GM12872 (cell line): ENCODE measurements around the gene AFAP1.

Experiments used
- CTCF ChIP-seq: IDR thresholded peaks from 3 replicates; pipeline ENCODE4 v1.5.1; 2011; ENCODE audit warnings: low read depth, mild to moderate bottlenecking, low read length, moderate library complexity; ENCODE audit not compliant: insufficient read depth

AFAP1 gene

GRCh38 chr4:7922466-7922865, 17.2 kb downstream of the AFAP1 start:
- TF ChIP-seq CTCF: no peak

GRCh38 chr4:7918981-7919380, 20.7 kb downstream of the AFAP1 start:
- no peak for TF ChIP-seq CTCF

GRCh38 chr4:7917669-7918068, 22.0 kb downstream of the AFAP1 start:
- no peak for TF ChIP-seq CTCF

- no peak for TF ChIP-seq CTCF
These were observed 23.8 kb downstream of the AFAP1 start for GRCh38 chr4:7915875-7916242.

GRCh38 chr4:7912826-7913225, 26.8 kb downstream of the AFAP1 start:
- no peak for TF ChIP-seq CTCF

- no peak for TF ChIP-seq CTCF
These were observed 28.6 kb downstream of the AFAP1 start for GRCh38 chr4:7910952-7911578.

- TF ChIP-seq CTCF: no peak
These were observed 29.3 kb downstream of the AFAP1 start for GRCh38 chr4:7910263-7910896.
